ENCODE data around the gene JMJD1C. TPM values are rescaled to one million over a fixed set of nuclear protein-coding genes. Genes with fewer than 3 reads are reported as not detected.
"Not testable (repeated sequence)": the region's sequence is repeated elsewhere in the genome, so short reads cannot be mapped to it uniquely, and the experiment has no call there.

JMJD1C gene
- total RNA-seq, 6 experiments from 2014 or later, result 29.0 to 36.7 (median 32.8) TPM

- Mint-ChIP-seq H3K27me3 (ENCODE audit: insufficient read depth) (no peaks in the 10 kb centered on the region), H3K4me3 (no peak overlapping the region), H3K9me3 (no peaks in the 10 kb centered on the region), H3K27ac (no peak overlapping the region), H3K36me3 (ENCODE audit: low read depth) (peaks cover 25% of the 10 kb centered on the region), H3K4me1 (ENCODE audit: low read depth) (peaks cover 27% of the 10 kb centered on the region)
- TF ChIP-seq, protein P1, sequence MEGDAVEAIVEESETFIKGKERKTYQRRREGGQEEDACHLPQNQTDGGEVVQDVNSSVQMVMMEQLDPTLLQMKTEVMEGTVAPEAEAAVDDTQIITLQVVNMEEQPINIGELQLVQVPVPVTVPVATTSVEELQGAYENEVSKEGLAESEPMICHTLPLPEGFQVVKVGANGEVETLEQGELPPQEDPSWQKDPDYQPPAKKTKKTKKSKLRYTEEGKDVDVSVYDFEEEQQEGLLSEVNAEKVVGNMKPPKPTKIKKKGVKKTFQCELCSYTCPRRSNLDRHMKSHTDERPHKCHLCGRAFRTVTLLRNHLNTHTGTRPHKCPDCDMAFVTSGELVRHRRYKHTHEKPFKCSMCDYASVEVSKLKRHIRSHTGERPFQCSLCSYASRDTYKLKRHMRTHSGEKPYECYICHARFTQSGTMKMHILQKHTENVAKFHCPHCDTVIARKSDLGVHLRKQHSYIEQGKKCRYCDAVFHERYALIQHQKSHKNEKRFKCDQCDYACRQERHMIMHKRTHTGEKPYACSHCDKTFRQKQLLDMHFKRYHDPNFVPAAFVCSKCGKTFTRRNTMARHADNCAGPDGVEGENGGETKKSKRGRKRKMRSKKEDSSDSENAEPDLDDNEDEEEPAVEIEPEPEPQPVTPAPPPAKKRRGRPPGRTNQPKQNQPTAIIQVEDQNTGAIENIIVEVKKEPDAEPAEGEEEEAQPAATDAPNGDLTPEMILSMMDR (IDR thresholded peaks at IDR 0.05), result no peak
- no peak for DNase-seq
These were observed 310.3 kb downstream of the JMJD1C start for GRCh38 chr10:63155388-63156020.

DNA sequence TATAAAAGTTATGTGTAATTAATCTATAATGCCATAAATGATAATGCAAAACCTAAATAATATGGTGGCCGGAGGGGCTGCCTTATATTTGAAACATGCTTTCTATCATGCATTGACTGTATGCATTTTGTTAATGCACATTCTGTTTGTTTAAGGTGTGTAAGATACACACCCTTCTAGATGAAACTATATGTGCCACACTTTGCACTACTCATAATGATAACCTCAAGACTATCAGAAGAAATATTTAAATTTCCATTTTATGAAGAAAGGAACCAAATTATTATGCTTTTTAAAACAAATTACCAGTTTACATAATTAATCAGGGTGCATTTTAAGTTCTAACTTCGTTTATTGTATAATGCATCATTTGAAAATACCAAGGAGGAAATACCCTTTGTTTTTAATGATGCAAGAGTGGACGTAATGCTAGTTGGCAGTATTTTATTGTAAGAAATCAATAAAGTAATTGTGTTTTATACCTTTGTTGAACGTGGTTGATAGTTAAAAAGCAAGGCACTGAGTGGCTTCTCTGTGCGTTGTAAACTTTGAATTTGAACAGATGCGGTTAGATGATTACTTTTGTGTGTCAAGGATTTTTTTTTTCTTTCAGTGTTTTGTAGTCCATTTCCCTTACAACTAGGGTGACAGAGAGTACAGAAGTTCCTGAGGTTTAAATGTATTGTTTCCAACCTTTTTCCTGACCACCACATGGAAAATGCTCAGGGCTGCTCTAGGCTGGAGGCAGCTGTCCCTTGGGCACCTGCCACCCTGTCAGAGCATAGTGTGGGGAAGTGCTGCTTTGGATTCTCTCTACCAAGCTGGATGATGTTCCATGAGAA is 311.0 kb downstream of the JMJD1C start:
- TF ChIP-seq, protein P1 (IDR thresholded peaks at IDR 0.05), result no peak
- Mint-ChIP-seq H3K4me3 (no peak overlapping the region), H3K27ac (no peak overlapping the region), H3K36me3 (ENCODE audit: low read depth) (peaks cover 25% of the 10 kb centered on the region), H3K9me3 (no peaks in the 10 kb centered on the region), H3K4me1 (ENCODE audit: low read depth) (peaks cover 27% of the 10 kb centered on the region), H3K27me3 (ENCODE audit: insufficient read depth) (no peaks in the 10 kb centered on the region)
- no peak for DNase-seq

- H3K27me3 Mint-ChIP-seq (ENCODE audit: insufficient read depth); DNase-seq; H3K9me3 Mint-ChIP-seq; H3K4me3 Mint-ChIP-seq; H3K27ac Mint-ChIP-seq: not testable (repeated sequence)
- peaks cover 27% of the 10 kb centered on the region for H3K4me1 Mint-ChIP-seq (ENCODE audit: low read depth)
- peaks cover 29% of the 10 kb centered on the region for H3K36me3 Mint-ChIP-seq (ENCODE audit: low read depth)
These were observed 311.8 kb downstream of the JMJD1C start for GRCh38 chr10:63153868-63154545.

- no peak for DNase-seq
- peaks cover 29% of the 10 kb centered on the region for H3K36me3 Mint-ChIP-seq (ENCODE audit: low read depth)
- H3K27ac Mint-ChIP-seq, result no peak overlapping the region
- no peak overlapping the region for H3K4me3 Mint-ChIP-seq
- no peaks in the 10 kb centered on the region for H3K9me3 Mint-ChIP-seq
- TF ChIP-seq, protein P1 (IDR thresholded peaks at IDR 0.05), result no peak
- H3K4me1 Mint-ChIP-seq (ENCODE audit: low read depth), result peaks cover 23% of the 10 kb centered on the region
- no peaks in the 10 kb centered on the region for H3K27me3 Mint-ChIP-seq (ENCODE audit: insufficient read depth)
These were observed 315.0 kb downstream of the JMJD1C start for GRCh38 chr10:63150745-63151144.

DNA sequence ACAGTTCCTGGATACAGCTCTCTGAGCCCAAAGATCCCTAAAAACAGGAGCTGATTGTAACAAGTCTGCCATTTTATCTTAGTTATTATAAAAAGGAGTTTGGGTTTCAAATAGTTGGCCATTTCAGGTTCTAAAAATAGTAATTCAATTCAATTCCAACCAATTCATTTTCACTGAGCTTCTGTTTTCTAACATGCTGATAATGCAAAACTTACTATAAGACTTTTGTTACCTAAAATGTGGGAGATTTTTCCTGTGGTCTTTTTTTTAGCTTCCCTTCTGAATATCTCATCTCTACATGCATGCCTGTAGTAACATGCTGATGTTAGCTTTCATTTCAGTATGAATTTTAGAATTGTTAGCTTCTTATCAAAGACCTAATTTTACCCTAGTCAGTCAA is 319.3 kb downstream of the JMJD1C start:
- no peaks in the 10 kb centered on the region for H3K27me3 Mint-ChIP-seq (ENCODE audit: insufficient read depth)
- no peak for DNase-seq
- H3K4me1 Mint-ChIP-seq (ENCODE audit: low read depth), result peaks cover 23% of the 10 kb centered on the region
- no peaks in the 10 kb centered on the region for H3K9me3 Mint-ChIP-seq
- no peak overlapping the region for H3K4me3 Mint-ChIP-seq
- TF ChIP-seq, protein P1 (IDR thresholded peaks at IDR 0.05), result no peak
- H3K27ac Mint-ChIP-seq, result peak overlapping the region; percentile 57
- H3K36me3 Mint-ChIP-seq (ENCODE audit: low read depth), result peaks cover 5% of the 10 kb centered on the region; the same call in 1 of the 2 replicates
